GM12891 (cell line): ENCODE measurements around the gene ZNF747.
"Not testable (repeated sequence)": the region's sequence is repeated elsewhere in the genome, so short reads cannot be mapped to it uniquely, and the experiment has no call there.

Experiments
- DNase-seq: peaks from one replicate; pipeline ENCODE4 v3.0.0; 2011; ENCODE audit warnings: low spot score; ENCODE audit not compliant: insufficient read length
- FAIRE-seq: peaks from 2 replicates; lab custom pipeline; 2011; peaks lifted over from hg19 to GRCh38; lab: Jason Lieb, UNC
- PAX5 ChIP-seq: IDR thresholded peaks from 2 replicates; pipeline ENCODE4 v1.6.1; 2011; ENCODE audit warnings: low read length, moderate library complexity, mild to moderate bottlenecking; ENCODE audit not compliant: insufficient read depth, severe bottlenecking
- POLR2A ChIP-seq: IDR thresholded peaks from 2 replicates; pipeline ENCODE4 v1.6.1; 2011; ENCODE audit warnings: low read depth, low read length, control low read depth
- POLR2AphosphoS5 ChIP-seq: IDR thresholded peaks from 2 replicates; pipeline ENCODE4 v1.6.1; 2011; ENCODE audit warnings: low read depth, low read length, control low read depth
- POU2F2 ChIP-seq: IDR thresholded peaks from 2 replicates; pipeline ENCODE4 v1.6.1; 2011; ENCODE audit warnings: low read depth, mild to moderate bottlenecking, control low read depth, low read length, moderate library complexity
- SPI1 ChIP-seq: IDR thresholded peaks from 2 replicates; pipeline ENCODE4 v1.6.1; 2011; ENCODE audit warnings: low read depth, low read length, control low read depth
- TAF1 ChIP-seq: IDR thresholded peaks from 2 replicates; pipeline ENCODE4 v1.6.1; 2011; ENCODE audit warnings: low read depth, low read length, control low read depth

ZNF747 gene

GRCh38 chr16:30546115-30546514 lies 11.5 kb upstream of the ZNF747 start:
- TF ChIP-seq POU2F2 = no peak
- no peak for TF ChIP-seq TAF1
- TF ChIP-seq POLR2AphosphoS5 = no peak
- TF ChIP-seq PAX5 = no peak
- no peak for TF ChIP-seq POLR2A
- no peak for TF ChIP-seq SPI1
- FAIRE-seq (no peak), DNase-seq (no peak)

GRCh38 chr16:30543067-30543466 lies 8.4 kb upstream of the ZNF747 start:
- DNase-seq (no peak), FAIRE-seq (no peak)
- TF ChIP-seq POLR2A (no peak), PAX5 (no peak)

- FAIRE-seq (no peak), DNase-seq (no peak)
- TF ChIP-seq TAF1 (no peak), POLR2A (no peak), POU2F2 (no peak), PAX5 (no peak), POLR2AphosphoS5 (no peak)
These were observed 7.1 kb upstream of the ZNF747 start for GRCh38 chr16:30541502-30542329.

GRCh38 chr16:30540916-30541464 lies 6.3 kb upstream of the ZNF747 start:
- not testable (repeated sequence) for FAIRE-seq, DNase-seq

- DNase-seq, FAIRE-seq: not testable (repeated sequence)
These were observed 5.4 kb upstream of the ZNF747 start for GRCh38 chr16:30539986-30540526.

- DNase-seq = no peak
- no peak for FAIRE-seq
- TF ChIP-seq PAX5 = no peak
- no peak for TF ChIP-seq TAF1
- no peak for TF ChIP-seq SPI1
- TF ChIP-seq POLR2A = no peak
- TF ChIP-seq POU2F2 = no peak
- TF ChIP-seq POLR2AphosphoS5 = no peak
These were observed 4.6 kb upstream of the ZNF747 start for GRCh38 chr16:30539000-30539964.

- DNase-seq, FAIRE-seq: not testable (repeated sequence)
These were observed 1.9 kb upstream of the ZNF747 start for GRCh38 chr16:30536391-30537024.

- FAIRE-seq = peak; percentile 43
- TF ChIP-seq TAF1 (peak; percentile 77), PAX5 (no peak), POLR2AphosphoS5 (peak; percentile 64; the same call in 1 of the 2 replicates), POLR2A (peak; percentile 73)
- DNase-seq = peak; percentile 71
These were observed 1.1 kb upstream of the ZNF747 start for GRCh38 chr16:30535777-30536190.

GRCh38 chr16:30535106-30535776 lies 583 bp upstream of the ZNF747 start:
- no peak for DNase-seq

More at GRCh38 chr16:30535106-30535776, 583 bp upstream of the ZNF747 start:
- peak; percentile 43 for TF ChIP-seq POLR2AphosphoS5
- peak; percentile 86 for TF ChIP-seq POLR2A
- no peak for TF ChIP-seq PAX5
- no peak for TF ChIP-seq SPI1
- TF ChIP-seq TAF1 = no peak
- peak; percentile 5 for FAIRE-seq
